ENCODE measurements around the gene PRRT3.

- TF ChIP-seq CTCF (conservative IDR thresholded peaks at IDR 0.05 in 1 of 2, IDR thresholded peaks at IDR 0.05 in 1 of 2; ENCODE audit: extremely low read depth in 1 of 2, insufficient read depth in 1 of 2, low read depth in 1 of 2, low read length in 2 of 2) (no peak), EZH2 (IDR thresholded peaks at IDR 0.05; ENCODE audit: borderline replicate concordance, low read length) (no peak)
Measured at GRCh38 chr3:9898467-9899241, 53.6 kb downstream of the PRRT3 start.

Data from mammary epithelial cell (primary cell).